D721Med (cell line): ENCODE data around the gene DNAJC11.

Experiments used
- DNase-seq: peaks from one replicate; pipeline ENCODE4 v3.0.0; 2011; ENCODE audit warnings: low spot score; ENCODE audit not compliant: insufficient read length
- FAIRE-seq: peaks from 2 replicates; lab custom pipeline; 2011; peaks lifted over from hg19 to GRCh38; lab: Jason Lieb, UNC
- CTCF ChIP-seq: IDR thresholded peaks from 2 replicates; pipeline ENCODE4 v1.5.1; 2012; ENCODE audit warnings: mild to moderate bottlenecking, control low read depth; ENCODE audit not compliant: insufficient read depth; ENCODE audit errors: missing control alignments

DNAJC11 gene

DNA sequence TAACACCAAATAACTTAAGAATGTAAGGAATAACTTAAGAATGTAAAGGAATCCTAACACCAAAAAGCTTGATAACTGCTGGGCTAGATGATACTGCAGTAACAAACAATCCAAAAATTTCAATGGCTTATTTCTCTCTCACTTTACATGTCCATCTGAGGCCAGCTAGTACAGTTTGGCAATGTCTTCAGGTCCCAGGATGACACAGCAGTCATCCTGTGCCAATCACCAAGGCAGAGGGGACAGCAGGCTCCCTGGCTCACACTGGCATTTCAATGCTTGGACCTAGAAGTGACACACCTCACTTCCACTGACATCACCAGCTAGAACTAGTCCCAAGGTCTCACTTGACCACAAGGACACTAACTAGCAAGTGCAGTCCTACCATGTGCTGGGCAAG is 15.3 kb downstream of the DNAJC11 start:
- TF ChIP-seq CTCF = no peak
- DNase-seq (no peak), FAIRE-seq (no peak)

DNA sequence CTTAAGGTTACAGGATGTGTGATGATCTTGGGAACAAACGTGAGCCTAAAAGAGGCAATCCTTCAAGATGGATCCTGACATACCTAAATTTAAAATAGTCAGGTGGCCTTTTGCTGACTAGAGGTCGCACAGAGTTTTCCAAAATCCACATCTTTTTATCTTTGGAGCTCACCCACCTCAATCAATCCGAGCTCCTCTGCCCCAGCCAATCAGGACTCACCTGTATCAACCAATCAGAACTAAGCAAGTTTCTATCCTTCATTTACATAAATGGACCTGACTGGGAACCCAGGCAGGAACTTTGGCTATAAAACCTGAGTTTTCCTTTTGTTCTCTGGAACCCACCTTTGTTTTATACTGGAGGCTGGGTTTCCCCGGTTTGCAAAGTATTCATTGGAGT is 16.2 kb downstream of the DNAJC11 start:
- TF ChIP-seq CTCF = no peak
- FAIRE-seq (no peak), DNase-seq (no peak)

DNA sequence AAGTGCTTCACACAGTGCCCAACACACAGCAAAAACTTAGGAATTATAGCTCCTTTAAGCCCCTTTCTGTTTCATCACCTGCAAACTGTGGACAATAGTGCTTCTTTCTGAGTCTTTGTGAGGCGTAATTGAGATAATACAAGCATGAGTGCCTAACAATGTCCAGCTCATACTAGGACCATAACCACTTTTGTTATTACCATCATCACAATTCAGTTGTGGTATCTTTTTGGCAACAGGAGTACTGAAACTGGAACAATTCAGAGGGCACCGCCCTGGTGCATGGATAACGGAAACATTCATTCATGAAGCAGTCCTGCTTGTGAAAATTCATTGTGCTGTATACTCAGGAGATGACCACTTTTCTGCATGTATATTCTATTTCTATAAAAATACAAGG is 18.2 kb downstream of the DNAJC11 start:
- FAIRE-seq (no peak), DNase-seq (no peak)
- no peak for TF ChIP-seq CTCF

DNA sequence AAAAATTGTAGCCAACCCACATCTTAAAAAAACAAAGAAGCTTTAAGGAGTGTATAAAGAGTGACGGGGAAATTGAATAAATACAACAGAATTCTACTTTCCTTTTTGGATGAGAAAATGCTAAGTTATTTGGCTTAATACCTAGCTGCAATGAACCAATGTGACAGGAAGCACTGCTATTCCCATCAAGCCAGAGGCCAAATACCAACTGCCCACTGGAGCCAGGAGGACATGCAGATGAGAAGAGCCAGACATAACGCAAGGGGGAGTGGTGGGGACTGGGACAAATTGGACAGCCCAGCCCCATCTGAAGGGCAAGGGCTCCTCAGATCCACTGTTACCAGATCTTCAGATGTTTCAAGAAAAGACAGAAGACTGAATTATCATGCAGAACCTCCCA is 25.7 kb downstream of the DNAJC11 start:
- no peak for DNase-seq
- FAIRE-seq = no peak
- TF ChIP-seq CTCF = no peak

GRCh38 chr1:6674771-6675170 is 26.8 kb downstream of the DNAJC11 start:
- DNase-seq = no peak
- no peak for TF ChIP-seq CTCF
- no peak for FAIRE-seq

DNA sequence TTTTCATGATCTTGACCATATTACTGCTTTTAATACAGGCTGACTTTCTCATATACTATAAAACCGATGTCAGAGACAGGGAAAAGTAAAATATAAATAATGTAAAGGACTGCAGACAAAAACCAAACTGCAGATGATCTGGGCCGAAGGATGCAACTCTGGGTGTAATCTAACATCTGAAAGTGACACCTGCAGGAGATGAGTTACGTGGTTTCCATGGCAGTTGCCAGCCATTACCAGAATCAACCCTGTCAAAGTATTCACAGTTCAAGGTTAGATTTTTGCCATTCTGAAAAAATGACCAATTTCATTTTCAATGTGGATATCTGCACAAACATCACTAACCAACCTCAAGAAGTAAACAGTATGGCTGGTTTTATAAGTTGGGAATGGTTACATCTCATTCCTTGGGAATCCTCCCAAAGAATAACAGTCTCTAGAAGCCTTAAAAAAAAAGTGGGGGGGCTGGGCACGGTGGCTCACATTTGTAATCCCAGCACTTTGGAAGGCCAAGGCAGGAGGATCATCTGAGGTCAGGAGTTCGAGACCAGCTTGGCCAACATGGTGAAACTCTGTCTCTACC is 27.7 kb downstream of the DNAJC11 start:
- DNase-seq (no peak), FAIRE-seq (no peak)
- no peak for TF ChIP-seq CTCF

DNA sequence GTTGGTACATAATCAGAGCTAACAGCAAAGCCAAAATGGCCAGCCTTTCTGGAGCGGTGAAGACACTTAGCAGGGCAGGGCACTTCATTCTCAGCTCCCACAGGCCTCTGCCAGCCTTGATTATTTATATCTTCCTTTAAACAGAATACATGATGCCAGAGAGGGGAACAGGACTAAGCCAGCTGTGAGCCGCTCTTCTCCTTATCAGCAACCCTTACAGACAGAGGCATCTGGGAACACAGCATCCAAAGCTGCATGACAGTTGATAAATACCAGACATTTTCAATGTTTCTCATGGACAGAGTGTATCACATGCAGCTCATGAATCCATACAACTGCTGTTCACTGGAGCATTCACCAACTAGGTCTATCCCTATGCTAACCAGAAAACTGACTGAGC is 29.1 kb downstream of the DNAJC11 start:
- no peak for DNase-seq
- no peak for TF ChIP-seq CTCF
- FAIRE-seq = no peak
